ENCODE data around the gene GANC. TPM values are rescaled to one million over a fixed set of nuclear protein-coding genes. Genes with fewer than 3 reads are reported as not detected.
"Not testable (repeated sequence)": the region's sequence is repeated elsewhere in the genome, so short reads cannot be mapped to it uniquely, and the experiment has no call there.

Gene GANC
- total RNA-seq, 2 experiments from 2014 or later = 38.3 to 38.6 TPM

DNA sequence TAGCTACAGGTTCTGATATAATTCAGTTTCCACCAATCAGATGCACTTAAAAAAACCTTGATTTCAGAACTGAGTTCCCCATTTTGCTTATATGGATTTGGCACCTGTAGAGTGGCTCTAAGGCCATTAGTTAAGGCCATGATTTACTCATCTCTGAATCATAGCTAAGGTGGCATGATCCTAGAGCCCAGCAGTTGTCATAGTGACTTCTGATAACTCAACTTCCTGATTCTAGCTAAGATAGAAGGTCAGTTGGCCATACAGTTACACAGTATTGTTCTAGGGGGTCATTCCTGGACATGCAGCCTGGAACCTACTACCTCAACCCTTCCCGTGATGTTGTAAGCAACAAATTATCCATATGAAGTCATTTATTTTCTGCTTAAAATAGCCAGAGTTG is 16.2 kb downstream of the GANC start:
- ATAC-seq (ENCODE audit: low read depth) = no peak
- no peak overlapping the region for H3K27ac Mint-ChIP-seq
- DNase-seq = no peak
- POLR2A ChIA-PET = interaction anchor here (0.6 kb wide), 2 partner anchors 67 to 238 kb away, joined by 3 read pairs; no protein-coding TSS in a partner anchor
- peaks cover 10% of the 10 kb centered on the region for H3K36me3 Mint-ChIP-seq
- H3K27me3 Mint-ChIP-seq = no peaks in the 10 kb centered on the region
- no peaks in the 10 kb centered on the region for H3K9me3 Mint-ChIP-seq
- H3K4me1 Mint-ChIP-seq = no peaks in the 10 kb centered on the region
- H3K4me3 Mint-ChIP-seq = no peak overlapping the region

DNA sequence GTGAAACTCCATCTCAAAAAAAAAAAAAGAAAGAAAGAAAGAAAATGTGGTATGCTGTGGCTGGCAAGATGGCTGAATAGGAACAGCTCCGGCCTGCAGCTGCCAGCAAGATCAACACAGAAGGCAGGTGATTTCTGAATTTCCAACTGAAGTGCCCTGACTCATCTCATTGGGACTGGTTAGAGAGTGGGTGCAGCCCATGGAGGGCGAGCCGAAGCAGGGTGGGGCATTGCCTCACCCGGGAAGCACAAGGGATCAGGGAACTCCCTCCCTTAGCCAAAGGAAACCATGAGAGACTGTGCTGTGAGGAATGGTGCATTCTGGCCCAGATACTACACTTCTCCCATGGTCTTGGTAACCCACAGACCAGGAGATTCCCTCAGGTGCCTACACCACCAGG is 28.0 kb downstream of the GANC start:
- H3K4me3 Mint-ChIP-seq; H3K9me3 Mint-ChIP-seq; DNase-seq; H3K27ac Mint-ChIP-seq; H3K27me3 Mint-ChIP-seq; H3K4me1 Mint-ChIP-seq; POLR2A ChIA-PET; ATAC-seq (ENCODE audit: low read depth): not testable (repeated sequence)
- H3K36me3 Mint-ChIP-seq = peaks cover 31% of the 10 kb centered on the region

DNA sequence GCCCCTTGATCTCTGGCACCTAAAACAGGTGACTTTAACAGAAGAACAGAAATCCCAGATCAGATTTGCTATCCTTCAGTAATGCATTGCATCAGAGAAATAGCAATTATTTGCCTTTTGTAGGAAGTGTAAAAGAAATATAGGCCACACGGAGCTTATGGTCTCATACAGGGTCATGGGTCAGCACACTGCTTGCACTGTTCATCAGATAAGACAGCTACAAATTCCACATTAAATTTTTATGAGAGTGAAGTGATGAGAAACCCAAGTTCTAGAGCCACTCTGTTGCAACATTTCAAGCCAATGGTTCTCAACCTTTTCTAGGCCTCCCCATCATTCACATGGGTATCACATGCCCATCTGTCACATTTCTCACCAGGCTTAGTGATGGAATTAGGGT is 33.7 kb downstream of the GANC start:
- Mint-ChIP-seq H3K27ac (no peak overlapping the region), H3K4me1 (no peaks in the 10 kb centered on the region), H3K4me3 (no peak overlapping the region), H3K9me3 (peaks cover 8% of the 10 kb centered on the region), H3K27me3 (no peaks in the 10 kb centered on the region), H3K36me3 (peaks cover 10% of the 10 kb centered on the region)
- no peak for ATAC-seq (ENCODE audit: low read depth)
- POLR2A ChIA-PET = no interaction called here
- DNase-seq = no peak

DNA sequence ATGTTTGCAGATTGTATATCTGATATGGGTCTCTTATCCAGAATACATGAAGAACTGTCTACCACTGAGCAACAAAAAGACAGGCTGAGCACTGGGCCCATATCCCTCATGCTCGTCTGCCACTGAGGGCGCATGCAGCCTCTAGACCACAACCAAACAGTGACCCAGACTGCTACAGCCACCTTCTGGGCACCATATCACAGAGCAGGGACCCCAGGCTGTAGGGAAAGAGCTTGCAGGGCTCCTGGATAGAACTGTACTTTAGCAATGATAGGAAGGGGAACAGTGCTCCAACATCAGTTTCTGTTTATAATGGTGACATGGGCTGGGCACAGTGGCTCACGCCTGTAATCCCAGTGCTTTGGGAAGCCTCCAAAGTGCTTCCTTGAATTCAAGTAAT is 40.5 kb downstream of the GANC start:
- Mint-ChIP-seq H3K36me3 (peaks cover 9% of the 10 kb centered on the region), H3K4me3 (no peak overlapping the region), H3K4me1 (no peaks in the 10 kb centered on the region), H3K27ac (no peak overlapping the region), H3K27me3 (no peaks in the 10 kb centered on the region), H3K9me3 (no peaks in the 10 kb centered on the region)
- DNase-seq = no peak
- ATAC-seq (ENCODE audit: low read depth) = no peak
- POLR2A ChIA-PET = no interaction called here

DNA sequence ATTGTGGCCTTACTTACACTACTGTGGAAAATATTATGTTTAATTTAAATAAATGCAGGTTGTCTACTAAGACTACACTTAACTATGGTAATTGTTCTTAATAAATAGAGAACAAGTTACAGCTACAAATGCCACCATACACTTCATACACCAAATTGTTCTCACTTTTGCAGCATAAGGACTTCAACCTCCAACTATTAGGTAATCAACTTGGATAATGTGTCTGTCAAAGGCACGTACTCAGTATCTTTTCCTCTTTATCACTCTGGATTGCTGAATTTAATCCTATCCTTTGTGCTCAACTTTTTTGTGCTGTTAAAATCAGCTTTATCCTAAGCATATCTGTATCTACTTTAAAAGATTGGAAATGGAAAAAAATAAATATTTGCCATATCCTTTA is 41.8 kb downstream of the GANC start:
- POLR2A ChIA-PET = no interaction called here
- H3K27me3 Mint-ChIP-seq = no peaks in the 10 kb centered on the region
- H3K36me3 Mint-ChIP-seq = peaks cover 9% of the 10 kb centered on the region

DNA sequence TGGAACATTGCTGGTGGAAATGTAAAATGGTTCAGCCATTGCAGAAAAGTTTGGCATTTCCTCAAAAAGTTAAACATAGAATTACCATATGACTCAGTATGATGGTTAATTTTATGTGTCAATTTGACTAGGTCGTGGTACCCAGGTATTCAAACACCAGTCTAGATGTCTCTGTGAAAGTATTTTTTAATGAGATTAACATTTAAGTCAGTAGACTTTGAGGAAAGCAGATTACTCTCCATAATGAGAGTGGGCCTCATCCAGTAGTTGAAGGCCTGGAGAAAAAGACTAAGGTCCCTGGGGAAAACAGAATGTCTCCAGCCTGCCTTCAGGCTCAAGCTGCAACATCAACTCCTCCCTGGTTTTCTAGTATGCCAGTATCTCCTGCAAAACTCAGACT is 42.5 kb downstream of the GANC start:
- no peak for ATAC-seq (ENCODE audit: low read depth)
- Mint-ChIP-seq H3K27me3 (no peaks in the 10 kb centered on the region), H3K9me3 (no peaks in the 10 kb centered on the region)

More for the DNA sequence above, 41.8 kb downstream of the GANC start:
- Mint-ChIP-seq H3K27ac (no peak overlapping the region), H3K4me3 (no peak overlapping the region), H3K9me3 (no peaks in the 10 kb centered on the region), H3K4me1 (no peaks in the 10 kb centered on the region)
- DNase-seq (no peak), ATAC-seq (ENCODE audit: low read depth) (no peak)

DNA sequence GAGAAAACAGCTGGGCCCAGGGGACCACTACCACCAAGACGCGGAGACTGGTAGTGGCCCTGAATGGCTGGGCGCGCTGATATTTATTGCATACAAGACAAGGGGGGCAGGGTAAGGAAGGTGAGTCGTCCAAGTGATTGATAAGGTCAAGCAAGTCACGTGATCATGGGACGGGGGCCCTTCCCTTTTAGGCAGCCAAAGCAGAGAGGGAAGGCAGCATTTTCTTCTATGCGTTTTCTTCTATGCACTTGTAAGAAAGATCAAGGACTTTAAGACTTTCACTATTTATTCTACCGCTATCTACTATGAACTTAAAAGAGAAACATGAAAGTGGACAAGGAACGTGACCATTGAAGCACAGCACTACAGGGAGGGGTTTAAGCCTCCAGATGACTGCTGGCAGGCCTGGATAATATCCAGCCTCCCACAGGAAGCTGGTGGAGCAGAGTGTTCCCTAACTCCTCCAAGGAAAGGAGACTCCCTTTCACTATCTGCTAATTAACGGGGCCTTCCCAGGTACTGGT is 43.3 kb downstream of the GANC start:
- H3K4me3 Mint-ChIP-seq; H3K4me1 Mint-ChIP-seq; POLR2A ChIA-PET; H3K27me3 Mint-ChIP-seq; H3K36me3 Mint-ChIP-seq; H3K27ac Mint-ChIP-seq; ATAC-seq (ENCODE audit: low read depth); H3K9me3 Mint-ChIP-seq; DNase-seq: not testable (repeated sequence)

More for the DNA sequence above, 42.5 kb downstream of the GANC start:
- Mint-ChIP-seq H3K36me3 (peaks cover 9% of the 10 kb centered on the region), H3K4me1 (no peaks in the 10 kb centered on the region), H3K27ac (no peak overlapping the region), H3K4me3 (no peak overlapping the region)
- POLR2A ChIA-PET = no interaction called here
- no peak for DNase-seq

DNA sequence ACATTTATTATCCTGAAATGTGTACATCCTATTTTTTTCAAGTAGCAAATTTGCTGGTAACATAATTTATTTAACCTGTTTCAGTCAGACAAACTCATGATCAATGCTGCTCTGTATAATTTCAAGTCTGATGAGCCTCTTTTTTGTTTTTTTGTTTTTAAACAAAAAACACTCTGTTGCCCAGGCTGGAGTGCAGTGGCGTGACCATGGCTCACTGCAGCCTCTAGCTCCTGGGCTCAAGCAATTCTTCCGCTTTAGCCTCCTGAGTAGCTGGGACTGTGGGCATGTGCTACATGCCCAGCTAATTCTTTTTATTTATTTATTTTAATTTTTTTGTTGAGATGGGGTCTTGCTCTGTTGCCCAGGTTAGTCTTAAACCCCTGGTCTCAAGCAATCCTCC is 46.2 kb downstream of the GANC start:
- POLR2A ChIA-PET = interaction anchor here (0.6 kb wide), 1 partner anchor 111 kb away, joined by 3 read pairs; the partner anchor contains the start of gene VPS39
- Mint-ChIP-seq H3K27me3 (no peaks in the 10 kb centered on the region), H3K9me3 (no peaks in the 10 kb centered on the region), H3K4me3 (no peak overlapping the region), H3K4me1 (no peaks in the 10 kb centered on the region), H3K27ac (no peak overlapping the region), H3K36me3 (peaks cover 18% of the 10 kb centered on the region)
- DNase-seq = no peak
- ATAC-seq (ENCODE audit: low read depth) = no peak

DNA sequence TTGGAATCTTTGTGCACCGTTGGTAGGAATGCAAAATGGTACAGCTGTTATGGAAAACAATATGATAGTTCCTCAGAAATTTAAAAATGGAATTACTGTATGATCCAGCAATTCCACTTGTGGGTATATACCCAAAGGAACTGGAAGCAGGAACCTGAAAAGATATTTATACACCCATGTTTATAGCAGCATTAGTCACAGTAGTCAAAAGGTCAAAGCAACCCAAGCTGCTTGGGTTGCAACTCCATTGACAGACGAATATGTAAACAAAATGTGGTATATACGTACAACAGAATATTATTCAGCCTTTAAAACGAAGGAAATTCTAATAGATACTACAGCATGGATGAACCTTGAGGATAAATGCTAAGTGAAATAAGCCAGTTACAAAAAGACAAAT is 51.3 kb downstream of the GANC start:
- H3K27ac Mint-ChIP-seq = no peak overlapping the region
- no peaks in the 10 kb centered on the region for H3K27me3 Mint-ChIP-seq
- H3K4me1 Mint-ChIP-seq = no peaks in the 10 kb centered on the region
- ATAC-seq (ENCODE audit: low read depth) = no peak
- H3K36me3 Mint-ChIP-seq = peaks cover 22% of the 10 kb centered on the region
- DNase-seq = no peak
- POLR2A ChIA-PET = no interaction called here
- no peak overlapping the region for H3K4me3 Mint-ChIP-seq
- H3K9me3 Mint-ChIP-seq = no peaks in the 10 kb centered on the region

DNA sequence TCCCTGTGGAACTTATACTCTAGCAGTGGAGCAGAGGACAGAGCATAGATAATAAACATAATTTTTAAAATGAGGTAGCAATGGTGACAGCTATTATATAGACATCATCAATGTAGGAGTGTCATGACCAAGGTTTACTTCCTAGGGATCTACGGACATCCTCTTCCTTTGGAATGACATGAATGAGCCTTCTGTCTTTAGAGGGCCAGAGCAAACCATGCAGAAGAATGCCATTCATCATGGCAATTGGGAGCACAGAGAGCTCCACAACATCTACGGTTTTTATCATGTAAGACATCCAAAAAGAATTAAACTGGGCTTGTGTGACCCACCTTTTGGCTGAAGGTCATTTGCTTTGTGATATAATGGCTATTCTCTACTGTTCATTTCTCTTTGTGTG is 56.2 kb downstream of the GANC start:
- no peaks in the 10 kb centered on the region for H3K9me3 Mint-ChIP-seq
- DNase-seq = no peak
- H3K4me3 Mint-ChIP-seq = no peak overlapping the region
- H3K4me1 Mint-ChIP-seq = no peaks in the 10 kb centered on the region
- ATAC-seq (ENCODE audit: low read depth) = no peak
- POLR2A ChIA-PET = no interaction called here
- H3K27me3 Mint-ChIP-seq = no peaks in the 10 kb centered on the region
- no peak overlapping the region for H3K27ac Mint-ChIP-seq
- H3K36me3 Mint-ChIP-seq = peaks cover 14% of the 10 kb centered on the region

DNA sequence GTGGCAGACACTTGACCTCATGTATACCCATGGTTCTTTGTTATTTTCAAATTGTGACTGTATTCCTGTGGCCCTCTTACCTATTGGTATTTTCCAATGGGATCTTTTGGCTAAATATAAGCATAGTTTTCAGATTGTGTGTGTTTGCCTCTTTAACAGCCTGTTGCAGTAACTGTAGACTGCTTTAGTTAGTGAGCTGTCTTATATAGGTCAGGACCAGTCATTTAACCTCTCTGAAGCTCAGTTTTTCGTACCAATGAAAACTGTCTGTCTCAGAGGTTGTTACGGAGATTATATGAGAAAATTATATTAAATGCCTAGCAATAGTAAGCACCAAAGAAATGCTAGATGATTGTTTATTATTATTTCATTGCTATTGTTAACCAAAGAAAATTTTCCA is 57.0 kb downstream of the GANC start:
- Mint-ChIP-seq H3K27ac (no peak overlapping the region), H3K4me1 (no peaks in the 10 kb centered on the region), H3K36me3 (peaks cover 18% of the 10 kb centered on the region), H3K27me3 (no peaks in the 10 kb centered on the region), H3K9me3 (no peaks in the 10 kb centered on the region), H3K4me3 (no peak overlapping the region)
- DNase-seq (no peak), ATAC-seq (ENCODE audit: low read depth) (no peak)
- POLR2A ChIA-PET = no interaction called here

DNA sequence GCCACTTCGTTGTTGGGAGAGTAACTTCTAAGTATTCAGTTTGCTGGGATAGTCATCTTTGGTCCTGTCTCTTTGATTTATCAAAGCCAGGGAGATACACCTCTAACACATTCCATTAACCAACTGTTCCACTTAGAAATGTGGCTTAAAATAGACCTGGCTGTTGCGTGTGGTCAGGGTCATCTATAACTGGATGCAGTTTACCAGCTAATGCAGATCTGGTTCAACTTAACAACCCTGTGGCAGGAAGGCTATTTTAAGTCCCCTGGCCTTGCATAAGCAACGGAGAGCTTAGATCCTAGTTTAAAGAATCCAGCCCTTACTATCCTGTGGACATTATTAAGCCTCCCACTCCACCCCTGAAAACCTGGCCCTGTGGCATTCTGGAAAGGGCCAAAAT is 58.2 kb downstream of the GANC start:
- DNase-seq (no peak), ATAC-seq (ENCODE audit: low read depth) (no peak)
- Mint-ChIP-seq H3K27me3 (no peaks in the 10 kb centered on the region), H3K27ac (no peak overlapping the region), H3K4me3 (no peak overlapping the region), H3K36me3 (peaks cover 27% of the 10 kb centered on the region), H3K4me1 (no peaks in the 10 kb centered on the region), H3K9me3 (peaks cover 7% of the 10 kb centered on the region)
- POLR2A ChIA-PET = no interaction called here

DNA sequence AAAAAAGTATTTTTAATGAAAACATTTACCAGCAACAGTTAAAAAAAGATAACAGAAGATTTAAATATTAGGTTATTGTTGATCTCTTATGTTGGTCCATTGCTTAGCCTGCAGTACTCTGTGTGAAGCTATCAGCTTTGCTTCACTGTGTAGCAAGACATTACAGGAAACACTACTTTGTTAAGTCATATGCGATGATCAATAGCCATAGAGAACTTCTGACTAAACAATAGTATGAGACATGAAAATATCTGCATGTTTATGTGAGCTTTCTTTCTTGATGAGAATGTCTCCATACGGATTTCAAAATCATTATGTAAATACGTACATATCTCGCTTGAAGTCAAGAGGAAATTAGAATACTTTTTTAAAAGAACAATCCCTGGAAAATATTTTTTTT is 59.3 kb downstream of the GANC start:
- Mint-ChIP-seq H3K4me3 (no peak overlapping the region), H3K27me3 (no peaks in the 10 kb centered on the region), H3K9me3 (peaks cover 13% of the 10 kb centered on the region), H3K36me3 (peaks cover 30% of the 10 kb centered on the region), H3K27ac (no peak overlapping the region), H3K4me1 (no peaks in the 10 kb centered on the region)
- POLR2A ChIA-PET = no interaction called here
- ATAC-seq (ENCODE audit: low read depth) (no peak), DNase-seq (no peak)

DNA sequence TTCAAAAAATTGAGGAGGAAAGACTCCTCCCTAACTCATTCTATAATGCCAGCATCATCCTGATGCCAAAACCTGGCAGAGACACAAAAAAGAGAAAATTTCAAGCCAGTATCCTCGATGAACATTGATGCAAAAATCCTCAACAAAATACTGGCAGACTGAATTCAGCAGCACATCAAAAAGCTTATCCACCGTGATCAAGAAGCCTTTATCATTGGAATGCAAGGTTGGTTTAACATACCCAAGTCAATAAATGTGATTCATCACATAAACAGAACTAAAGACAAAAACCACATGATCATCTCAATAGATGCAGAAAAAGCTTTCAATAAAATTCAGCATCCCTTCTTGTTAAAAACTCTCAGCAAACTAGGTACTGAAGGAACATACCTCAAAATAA is 62.1 kb downstream of the GANC start:
- DNase-seq (no peak), ATAC-seq (ENCODE audit: low read depth) (no peak)
- Mint-ChIP-seq H3K27me3 (no peaks in the 10 kb centered on the region), H3K27ac (no peak overlapping the region), H3K9me3 (peaks cover 13% of the 10 kb centered on the region), H3K4me3 (no peak overlapping the region), H3K4me1 (peaks cover 1% of the 10 kb centered on the region), H3K36me3 (peaks cover 26% of the 10 kb centered on the region)
- POLR2A ChIA-PET = no interaction called here

DNA sequence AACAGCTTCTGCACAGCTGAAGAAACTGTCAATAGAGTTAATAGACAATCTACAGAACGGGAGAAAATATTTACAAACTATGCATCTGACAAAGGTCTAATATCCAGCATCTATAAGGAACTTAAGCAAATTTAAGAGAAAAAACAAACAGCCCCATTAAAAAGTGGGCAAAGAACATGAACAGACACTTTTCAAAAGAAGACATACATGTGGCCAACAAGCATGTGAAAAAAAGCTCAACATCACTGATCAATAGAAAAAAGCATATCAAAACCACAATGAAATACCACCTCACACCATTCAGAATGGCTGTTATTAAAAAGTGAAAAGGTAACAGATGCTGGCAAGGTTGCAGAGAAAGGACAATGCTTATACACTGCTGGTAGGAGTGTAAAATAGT is 63.6 kb downstream of the GANC start:
- H3K27me3 Mint-ChIP-seq; ATAC-seq (ENCODE audit: low read depth); POLR2A ChIA-PET; DNase-seq; H3K4me1 Mint-ChIP-seq; H3K27ac Mint-ChIP-seq; H3K4me3 Mint-ChIP-seq: not testable (repeated sequence)
- Mint-ChIP-seq H3K9me3 (peaks cover 13% of the 10 kb centered on the region), H3K36me3 (peaks cover 25% of the 10 kb centered on the region)

Data from activated naive CD8-positive, alpha-beta T cell treated with anti-CD3 and anti-CD28 coated beads, Interleukin-2, amount 10 ng/mL, durations not matched to agents 7 days and 5 days (primary cell).